GM23248 (cell line): ENCODE data around the gene MAP3K10. TPM values are rescaled to one million over a fixed set of nuclear protein-coding genes. Genes with fewer than 3 reads are reported as not detected.

Source experiments
- DNase-seq: peaks from one replicate; pipeline ENCODE4 v3.0.0-alpha.2; 2015
- H2AFZ ChIP-seq: fragments of 200-600 bp; sonication (generic); 2 replicates; pipeline ENCODE4 v1.6.1; 2016; ENCODE audit warnings: antibody characterized with exemption
- H3F3A ChIP-seq: fragments of 200-600 bp; sonication (generic); 2 replicates; pipeline ENCODE4 v1.6.1; 2016; ENCODE audit warnings: mild to moderate bottlenecking, antibody characterized with exemption, mixed run types; ENCODE audit not compliant: insufficient read depth
- H3K27ac ChIP-seq: fragments of 200-600 bp; sonication (generic); 2 replicates; pipeline ENCODE4 v1.5.1; 2016; ENCODE audit warnings: mild to moderate bottlenecking
- H3K27me3 ChIP-seq: fragments of 200-600 bp; sonication (generic); replicated peaks from 2 replicates; pipeline ENCODE4 v1.6.1; 2016; ENCODE audit warnings: mild to moderate bottlenecking; ENCODE audit not compliant: insufficient read depth
- H3K36me3 ChIP-seq: fragments of 200-600 bp; sonication (generic); 2 replicates; pipeline ENCODE4 v1.6.1; 2016; ENCODE audit warnings: low read depth, mild to moderate bottlenecking
- H3K4me1 ChIP-seq: fragments of 200-600 bp; sonication (generic); 2 replicates; pipeline ENCODE4 v1.6.1; 2016; ENCODE audit warnings: mild to moderate bottlenecking; ENCODE audit not compliant: insufficient read depth
- H3K4me2 ChIP-seq: fragments of 200-600 bp; sonication (generic); one replicate; pipeline ENCODE4 v1.6.1; 2016; ENCODE audit warnings: mild to moderate bottlenecking; ENCODE audit not compliant: unreplicated experiment
- H3K4me3 ChIP-seq: fragments of 200-600 bp; sonication (generic); 2 replicates; pipeline ENCODE4 v1.5.1; 2016; ENCODE audit warnings: mild to moderate bottlenecking
- H3K79me2 ChIP-seq: fragments of 200-600 bp; sonication (generic); 2 replicates; pipeline ENCODE4 v1.6.1; 2016; ENCODE audit warnings: mild to moderate bottlenecking; ENCODE audit not compliant: insufficient read depth
- H3K9ac ChIP-seq: fragments of 200-600 bp; sonication (generic); 2 replicates; pipeline ENCODE4 v1.6.1; 2016; ENCODE audit warnings: mild to moderate bottlenecking
- H3K9me2 ChIP-seq: fragments of 200-600 bp; sonication (generic); 2 replicates; pipeline ENCODE4 v1.6.1; 2016; ENCODE audit warnings: mixed run types, mild to moderate bottlenecking, moderate library complexity; ENCODE audit not compliant: insufficient read depth
- H3K9me3 ChIP-seq: fragments of 200-600 bp; sonication (generic); one replicate; pipeline ENCODE4 v1.6.1; 2017; ENCODE audit warnings: low read depth
- H4K20me1 ChIP-seq: fragments of 200-600 bp; sonication (generic); 2 replicates; pipeline ENCODE4 v1.6.0; 2016; ENCODE audit not compliant: insufficient read depth
- EZH2 ChIP-seq: fragments of 200-600 bp; sonication (generic); IDR thresholded peaks from 2 replicates; pipeline ENCODE4 v1.6.1; 2018; ENCODE audit warnings: antibody characterized with exemption, mild to moderate bottlenecking; ENCODE audit not compliant: insufficient read depth, poor library complexity, severe bottlenecking
- EZH2phosphoT487 ChIP-seq: fragments of 200-600 bp; sonication (generic); IDR thresholded peaks from 2 replicates; pipeline ENCODE4 v1.6.1; 2018; ENCODE audit warnings: antibody characterized with exemption, moderate library complexity, mild to moderate bottlenecking, low read depth; ENCODE audit not compliant: insufficient read depth
- WGBS, 2 experiments: methylation state at CpG; one replicate each; pipeline ENCODE4 v1.1.6; 2015 to 2017; ENCODE audit warnings: low lambda C conversion rate in 2 of 2, low coverage in 1 of 2; ENCODE audit errors: missing lambda C conversion rate in 2 of 2; 5-methylcytosine and 5-hydroxymethylcytosine counted together
- in situ Hi-C: fragments of 300-500 bp; cut with MboI; formaldehyde crosslinking; loops from 2 replicates; pipeline ENCODE4 v1.15.0; 2020
- polyA plus RNA-seq: library from polyadenylated mRNA; unstranded; fragments of >200 nt; fragmentation: Nextera tagmentation; extraction: Ambion mirVana; gene quantifications from 2 replicates; pipeline ENCODE4 v1.2.1, GENCODE V29; 2016
- total RNA-seq: library from RNA; depleted of rRNA; stranded (reverse); fragments of >200 nt; shearing (Covaris generic); gene quantifications from 2 replicates; pipeline ENCODE4 v1.2.3, GENCODE V29; 2014

Gene MAP3K10
- total and polyA plus RNA-seq, 2 experiments from 2014 or later = 1.8 to 13.1 TPM

DNA sequence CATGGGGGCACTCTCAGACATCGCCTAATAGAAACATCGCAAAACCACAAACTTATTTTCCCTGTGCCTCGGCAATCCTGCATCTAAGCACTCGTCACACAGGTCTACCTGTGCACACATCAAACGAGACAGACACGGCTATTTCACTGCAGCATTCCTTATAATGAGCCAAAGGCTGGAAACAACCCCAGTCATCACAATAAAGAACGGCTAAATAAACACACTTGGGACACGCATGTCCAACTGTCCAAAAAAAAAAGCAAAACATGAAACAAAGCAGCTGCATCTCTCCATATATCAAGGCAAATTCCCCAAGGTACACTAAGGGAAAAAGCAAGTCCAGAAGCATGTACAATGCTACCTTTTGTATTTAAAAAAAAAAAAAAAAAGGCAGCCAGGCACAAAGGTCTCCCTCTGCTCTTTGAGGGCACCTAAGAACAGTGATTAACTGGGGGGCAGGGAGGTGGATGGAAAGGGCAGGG is 62.4 kb downstream of the MAP3K10 start:
- no peaks in the 10 kb centered on the region for H3K9me3 ChIP-seq
- 0 out of 2 replicates have a peak, but pooled peaks cover under 1% of the 10 kb centered on the region for H3F3A ChIP-seq
- DNase-seq = no peak
- WGBS, 2 experiments = 75 to 86% methylated on average over 8 of the region's 8 CpGs
- TF ChIP-seq EZH2phosphoT487 (no peak), EZH2 (no peak)
- H3K9me2 ChIP-seq = no peaks in the 10 kb centered on the region
- H3K9ac ChIP-seq = no peak overlapping the region
- H2AFZ ChIP-seq = no peak overlapping the region
- no peak overlapping the region for H3K27ac ChIP-seq
- no peaks in the 10 kb centered on the region for H3K27me3 ChIP-seq
- H4K20me1 ChIP-seq = no peaks in the 10 kb centered on the region; the same call in 1 of the 2 replicates
- H3K36me3 ChIP-seq = peaks cover 18% of the 10 kb centered on the region; the same call in 1 of the 2 replicates
- no peak overlapping the region for H3K4me3 ChIP-seq
- H3K79me2 ChIP-seq = peaks cover 97% of the 10 kb centered on the region
- no peak overlapping the region for H3K4me2 ChIP-seq
- no peaks in the 10 kb centered on the region for H3K4me1 ChIP-seq
- in situ Hi-C loops = no loop called here

- Histone ChIP-seq H3F3A (peaks cover 8% of the 10 kb centered on the region; the same call in 1 of the 2 replicates), H4K20me1 (no peaks in the 10 kb centered on the region; the same call in 1 of the 2 replicates), H3K4me3 (no peak overlapping the region), H3K36me3 (peaks cover 18% of the 10 kb centered on the region; the same call in 1 of the 2 replicates), H3K4me2 (no peak overlapping the region), H3K27ac (no peak overlapping the region), H3K9me3 (no peaks in the 10 kb centered on the region), H3K9ac (no peak overlapping the region), H3K4me1 (no peaks in the 10 kb centered on the region), H3K79me2 (peaks cover 99% of the 10 kb centered on the region), H2AFZ (no peak overlapping the region), H3K9me2 (no peaks in the 10 kb centered on the region), H3K27me3 (no peaks in the 10 kb centered on the region)
- in situ Hi-C loops = no loop called here
- 92% methylated on average over 16 of the region's 16 CpGs for WGBS, 2 experiments
- no peak for DNase-seq
- no peak for TF ChIP-seq EZH2
- TF ChIP-seq EZH2phosphoT487 = no peak
These were observed 63.6 kb downstream of the MAP3K10 start for GRCh38 chr19:40254714-40255418.

DNA sequence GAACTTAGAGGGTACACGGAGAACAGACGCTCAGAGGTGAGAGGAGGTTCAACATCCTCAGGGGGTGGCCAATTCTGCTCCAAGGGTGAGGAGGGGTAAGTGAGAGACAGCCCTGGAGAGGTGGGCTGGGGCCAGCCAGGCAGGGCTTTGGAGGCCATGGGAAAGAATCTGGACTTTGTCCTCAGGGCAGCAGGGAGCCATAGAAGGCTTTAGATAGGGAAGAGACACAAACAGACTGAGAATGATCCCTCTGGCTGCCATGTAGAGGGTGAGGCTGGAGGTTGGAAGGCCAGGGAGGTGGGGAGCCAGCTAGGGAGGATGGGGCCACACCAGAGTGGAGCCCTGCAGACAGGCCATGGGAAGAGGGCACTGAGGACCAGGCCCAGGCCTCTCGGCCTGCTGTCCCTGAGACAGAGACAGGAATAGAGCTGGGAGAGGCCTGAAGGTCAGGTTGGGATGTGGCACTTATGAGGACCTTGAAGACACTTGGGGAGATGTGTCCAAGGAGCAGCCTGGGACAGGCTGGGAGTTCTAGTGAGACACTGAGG is 64.5 kb downstream of the MAP3K10 start:
- no peak overlapping the region for H3K4me2 ChIP-seq
- peaks cover 8% of the 10 kb centered on the region; the same call in 1 of the 2 replicates for H3F3A ChIP-seq
- H3K9me3 ChIP-seq = no peaks in the 10 kb centered on the region
- H3K79me2 ChIP-seq = peaks cover 99% of the 10 kb centered on the region
- DNase-seq = no peak
- no peak overlapping the region for H2AFZ ChIP-seq
- H3K27ac ChIP-seq = no peak overlapping the region
- no peak overlapping the region for H3K4me3 ChIP-seq
- H3K4me1 ChIP-seq = no peaks in the 10 kb centered on the region
- no peak for TF ChIP-seq EZH2phosphoT487
- TF ChIP-seq EZH2 = no peak
- H4K20me1 ChIP-seq = no peaks in the 10 kb centered on the region; the same call in 1 of the 2 replicates
- H3K27me3 ChIP-seq = no peaks in the 10 kb centered on the region
- H3K9me2 ChIP-seq = no peaks in the 10 kb centered on the region
- H3K36me3 ChIP-seq = peaks cover 18% of the 10 kb centered on the region; the same call in 1 of the 2 replicates
- WGBS, 2 experiments = 90 to 94% methylated on average over 3 of the region's 3 CpGs
- H3K9ac ChIP-seq = no peak overlapping the region
- in situ Hi-C loops = no loop called here

- TF ChIP-seq EZH2 = no peak
- TF ChIP-seq EZH2phosphoT487 = no peak
- peaks cover 8% of the 10 kb centered on the region; the same call in 1 of the 2 replicates for H3F3A ChIP-seq
- no peak overlapping the region for H3K4me2 ChIP-seq
- no peaks in the 10 kb centered on the region for H3K27me3 ChIP-seq
- peaks cover 18% of the 10 kb centered on the region; the same call in 1 of the 2 replicates for H3K36me3 ChIP-seq
- no peaks in the 10 kb centered on the region; the same call in 1 of the 2 replicates for H4K20me1 ChIP-seq
- H3K27ac ChIP-seq = no peak overlapping the region
- H3K9me2 ChIP-seq = no peaks in the 10 kb centered on the region
- no peak overlapping the region for H3K4me3 ChIP-seq
- no peaks in the 10 kb centered on the region for H3K9me3 ChIP-seq
- WGBS, 2 experiments = 93 to 99% methylated on average over 8 of the region's 8 CpGs
- H3K9ac ChIP-seq = no peak overlapping the region
- H3K79me2 ChIP-seq = peaks cover 99% of the 10 kb centered on the region
- no peak overlapping the region for H2AFZ ChIP-seq
- DNase-seq = no peak
- H3K4me1 ChIP-seq = no peaks in the 10 kb centered on the region
- in situ Hi-C loops = no loop called here
These were observed 65.3 kb downstream of the MAP3K10 start for GRCh38 chr19:40256512-40256911.
